Astrocyte (in vitro differentiated cells and primary cell): ENCODE measurements around the gene MAP2K2.

Experiments
- EZH2 ChIP-seq: IDR thresholded peaks from 2 replicates; pipeline ENCODE4 v1.6.1; 2012; ENCODE audit warnings: mild to moderate bottlenecking, low read length, inconsistent platforms; ENCODE audit not compliant: insufficient read depth
- TF ChIP-seq, protein P1 (sequence below): IDR thresholded peaks from 2 replicates; pipeline ENCODE4 v1.5.1; 2011; ENCODE audit warnings: low read depth, mild to moderate bottlenecking, inconsistent platforms, low read length, moderate library complexity; ENCODE audit not compliant: insufficient read depth

DNA sequence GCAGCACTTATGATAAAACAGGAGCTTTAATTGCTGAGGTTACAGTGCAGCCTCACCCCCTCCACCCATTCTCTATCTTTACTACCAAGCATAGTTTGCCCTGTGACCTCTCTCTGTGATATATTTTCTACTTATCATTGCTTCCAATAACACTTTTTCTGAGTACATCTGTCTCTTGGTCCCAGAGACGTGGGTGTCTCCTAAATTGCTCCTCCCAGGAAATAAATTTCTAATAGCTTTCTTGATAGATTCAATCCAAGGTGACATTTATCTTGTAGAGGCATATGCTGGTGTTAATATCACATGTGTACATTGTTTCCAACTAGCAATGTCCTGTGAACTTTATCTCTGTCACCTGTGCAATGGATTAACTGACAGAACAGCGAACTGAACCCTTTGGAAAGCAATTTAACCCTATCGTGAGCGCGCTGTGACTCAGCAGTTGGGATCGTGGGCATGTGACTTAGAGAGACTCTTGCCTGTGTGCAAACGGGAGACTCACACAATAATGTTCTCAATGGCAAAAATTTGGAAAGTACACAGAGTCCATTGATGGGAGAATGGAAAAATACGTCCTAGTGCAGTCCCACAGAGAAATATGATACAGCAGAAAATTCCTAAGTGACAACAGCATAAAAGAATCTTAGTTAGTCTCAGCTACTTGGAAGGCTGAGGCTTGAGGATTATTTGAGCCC is 7.0 kb upstream of the MAP2K2 start:
- TF ChIP-seq, protein P1, sequence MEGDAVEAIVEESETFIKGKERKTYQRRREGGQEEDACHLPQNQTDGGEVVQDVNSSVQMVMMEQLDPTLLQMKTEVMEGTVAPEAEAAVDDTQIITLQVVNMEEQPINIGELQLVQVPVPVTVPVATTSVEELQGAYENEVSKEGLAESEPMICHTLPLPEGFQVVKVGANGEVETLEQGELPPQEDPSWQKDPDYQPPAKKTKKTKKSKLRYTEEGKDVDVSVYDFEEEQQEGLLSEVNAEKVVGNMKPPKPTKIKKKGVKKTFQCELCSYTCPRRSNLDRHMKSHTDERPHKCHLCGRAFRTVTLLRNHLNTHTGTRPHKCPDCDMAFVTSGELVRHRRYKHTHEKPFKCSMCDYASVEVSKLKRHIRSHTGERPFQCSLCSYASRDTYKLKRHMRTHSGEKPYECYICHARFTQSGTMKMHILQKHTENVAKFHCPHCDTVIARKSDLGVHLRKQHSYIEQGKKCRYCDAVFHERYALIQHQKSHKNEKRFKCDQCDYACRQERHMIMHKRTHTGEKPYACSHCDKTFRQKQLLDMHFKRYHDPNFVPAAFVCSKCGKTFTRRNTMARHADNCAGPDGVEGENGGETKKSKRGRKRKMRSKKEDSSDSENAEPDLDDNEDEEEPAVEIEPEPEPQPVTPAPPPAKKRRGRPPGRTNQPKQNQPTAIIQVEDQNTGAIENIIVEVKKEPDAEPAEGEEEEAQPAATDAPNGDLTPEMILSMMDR: no peak
- no peak for TF ChIP-seq EZH2
